GM19452 (cell line): ENCODE results near the gene SCN4A.
"Not testable (repeated sequence)": the region's sequence is repeated elsewhere in the genome, so short reads cannot be mapped to it uniquely, and the experiment has no call there.

ENCODE experiments used
- ATAC-seq: cut with Tn5 transposase; IDR thresholded peaks from one replicate; pipeline ENCODE4 v1.9.1; 2021; ENCODE audit not compliant: unreplicated experiment

SCN4A gene

GRCh38 chr17:63939401-63939800 lies 33.3 kb downstream of the SCN4A start:
- no peak for ATAC-seq

GRCh38 chr17:63937920-63938319 lies 34.8 kb downstream of the SCN4A start:
- ATAC-seq: no peak

GRCh38 chr17:63937319-63937718 lies 35.4 kb downstream of the SCN4A start:
- no peak for ATAC-seq

- ATAC-seq: no peak
These were observed 38.3 kb downstream of the SCN4A start for GRCh38 chr17:63934183-63935112.

GRCh38 chr17:63933598-63933997 lies 39.1 kb downstream of the SCN4A start:
- no peak for ATAC-seq

GRCh38 chr17:63932721-63933120 lies 40.0 kb downstream of the SCN4A start:
- no peak for ATAC-seq

- peak; percentile 83 for ATAC-seq
These were observed 40.6 kb downstream of the SCN4A start, which contains the start of gene CD79B for GRCh38 chr17:63931981-63932561. TSS of gene CD79B (minus strand) at chr17:63932331. CDS start at chr17:63932261, 70 bp downstream.

GRCh38 chr17:63930951-63931575 lies 41.7 kb downstream of the SCN4A start:
- ATAC-seq: peak; percentile 43

GRCh38 chr17:63929860-63930766 lies 42.6 kb downstream of the SCN4A start:
- ATAC-seq: no peak

- no peak for ATAC-seq
These were observed 43.6 kb downstream of the SCN4A start for GRCh38 chr17:63928966-63929695.

GRCh38 chr17:63928172-63928666 lies 44.5 kb downstream of the SCN4A start:
- ATAC-seq: no peak

- ATAC-seq: no peak
These were observed 45.1 kb downstream of the SCN4A start for GRCh38 chr17:63927464-63928171.

GRCh38 chr17:63926164-63926563 lies 46.6 kb downstream of the SCN4A start:
- ATAC-seq: no peak

- no peak for ATAC-seq
These were observed 47.1 kb downstream of the SCN4A start for GRCh38 chr17:63925615-63926014.

- not testable (repeated sequence) for ATAC-seq
These were observed 50.3 kb downstream of the SCN4A start for GRCh38 chr17:63922402-63922801.

GRCh38 chr17:63920779-63921178 lies 51.9 kb downstream of the SCN4A start:
- not testable (repeated sequence) for ATAC-seq

- not testable (repeated sequence) for ATAC-seq
These were observed 52.7 kb downstream of the SCN4A start for GRCh38 chr17:63920050-63920449.

GRCh38 chr17:63919311-63919723 lies 53.4 kb downstream of the SCN4A start:
- peak; percentile 58 for ATAC-seq

- not testable (repeated sequence) for ATAC-seq
These were observed 53.9 kb downstream of the SCN4A start, which contains the start of gene GH1 for GRCh38 chr17:63918789-63919305. TSS of gene GH1 (minus strand) at chr17:63918839. CDS start at chr17:63918776, 63 bp downstream.
